HG03108 (cell line): ENCODE measurements around the gene NHERF1.

Source experiments
- ATAC-seq: cut with Tn5 transposase; IDR thresholded peaks from one replicate; pipeline ENCODE4 v1.9.1; 2021; ENCODE audit warnings: moderate library complexity; ENCODE audit not compliant: unreplicated experiment

The NHERF1 gene

GRCh38 chr17:74732042-74732867, 16.2 kb upstream of the NHERF1 start:
- ATAC-seq: no peak

- ATAC-seq: no peak
Observed at GRCh38 chr17:74733365-74734122, 14.9 kb upstream of the NHERF1 start.

- ATAC-seq: no peak
Observed at GRCh38 chr17:74734256-74734655, 14.2 kb upstream of the NHERF1 start.

GRCh38 chr17:74736513-74737298, 11.7 kb upstream of the NHERF1 start, which contains the start of gene RAB37:
Gene RAB37, plus strand, starts transcription at chr17:74737256. Its CDS starts 17 bp downstream, at chr17:74737273.
- no peak for ATAC-seq

GRCh38 chr17:74737299-74738050, 11.0 kb upstream of the NHERF1 start:
- ATAC-seq: no peak

- ATAC-seq: peak; percentile 68
Observed at GRCh38 chr17:74738051-74738996, 10.1 kb upstream of the NHERF1 start.

GRCh38 chr17:74739227-74739831, 9.1 kb upstream of the NHERF1 start:
- no peak for ATAC-seq

- ATAC-seq: no peak
Observed at GRCh38 chr17:74740173-74740572, 8.3 kb upstream of the NHERF1 start.

- ATAC-seq: no peak
Observed at GRCh38 chr17:74740641-74741387, 7.6 kb upstream of the NHERF1 start.

- peak; percentile 46 for ATAC-seq
Observed at GRCh38 chr17:74742153-74742515, 6.3 kb upstream of the NHERF1 start.

GRCh38 chr17:74742978-74743545, 5.4 kb upstream of the NHERF1 start:
- no peak for ATAC-seq

- no peak for ATAC-seq
Observed at GRCh38 chr17:74743755-74744154, 4.7 kb upstream of the NHERF1 start.

- no peak for ATAC-seq
Observed at GRCh38 chr17:74744349-74744713, 4.1 kb upstream of the NHERF1 start.

- ATAC-seq: no peak
Observed at GRCh38 chr17:74744714-74745547, 3.5 kb upstream of the NHERF1 start.

GRCh38 chr17:74745548-74746177, 2.8 kb upstream of the NHERF1 start:
- ATAC-seq: no peak

GRCh38 chr17:74746376-74746775, 2.1 kb upstream of the NHERF1 start:
- ATAC-seq: no peak

- no peak for ATAC-seq
Observed at GRCh38 chr17:74746922-74747321, 1.5 kb upstream of the NHERF1 start.
